Left lung (tissue), 10 donors: ENCODE data around the gene UNC119B. TPM values are rescaled to one million over a fixed set of nuclear protein-coding genes. Genes with fewer than 3 reads are reported as not detected.

Experiments used
- ATAC-seq: fragments of 200-7000 bp; cut with Tn5 transposase; one replicate; pipeline ENCODE4 v1.9.1; 2020; ENCODE audit warnings: moderate library complexity
- DNase-seq, 4 donors: peaks; one replicate each; pipeline ENCODE4 v3.0.0-alpha.2; 2013 to 2020
- H3K27ac ChIP-seq, 2 donors: fragments of 200-600 bp; sonication (generic) in 1 of 2; one replicate each; pipeline versions ENCODE4 v1.5.0 to v1.8.0; 2020 to 2021
- H3K27me3 ChIP-seq, 2 donors: fragments of 200-600 bp; sonication (generic) in 1 of 2; one replicate each; pipeline versions ENCODE4 v1.5.0 to v1.8.0; 2020 to 2021
- H3K36me3 ChIP-seq, 2 donors: fragments of 200-600 bp; sonication (generic) in 1 of 2; one replicate each; pipeline versions ENCODE4 v1.5.0 to v1.8.0; 2020 to 2021
- H3K4me1 ChIP-seq, 2 donors: fragments of 200-600 bp; one replicate each; pipeline ENCODE4 v1.8.0; 2021
- H3K4me3 ChIP-seq, 2 donors: fragments of 200-600 bp; sonication (generic) in 1 of 2; one replicate each; pipeline versions ENCODE4 v1.5.0 to v1.8.0; 2020 to 2021; ENCODE audit warnings: mild to moderate bottlenecking in 1 of 2
- H3K9me3 ChIP-seq, 2 donors: fragments of 200-600 bp; sonication (generic) in 1 of 2; one replicate each; pipeline versions ENCODE4 v1.5.0 to v1.8.0; 2020 to 2021
- CTCF ChIP-seq, 2 donors: fragments of 200-600 bp; sonication (generic) in 1 of 2; IDR thresholded peaks; one replicate each; pipeline versions ENCODE4 v1.5.0 to v1.8.0; 2021; ENCODE audit warnings: antibody characterized with exemption in 2 of 2
- intact Hi-C, 2 donors: fragments of 100-400 bp; cut with DNase I; formaldehyde crosslinking; loops; one replicate each; pipeline versions ENCODE4 v1.11.2 to v1.14.2; 2022
- polyA plus RNA-seq, 6 donors: library from polyadenylated mRNA; unstranded; fragments of 120-200 nt; gene quantifications; one replicate each; pipeline ENCODE4 v1.2.1, GENCODE V29; 2013; ENCODE audit not compliant: insufficient read length in 6 of 6
- total RNA-seq, 2 donors: library from RNA; stranded (reverse); fragmentation: NEBNext Ultra II Directional; extraction: Animal tissue kit (Norgen Biotek cat#: 25700); gene quantifications; one replicate each; pipeline ENCODE4 v1.2.1, GENCODE V29; 2021
- donor health status: DM: no; HTN: yes; CAD: no.
- donor health status: DM: no; HTN: no; CAD: no.

Gene UNC119B
- total and polyA plus RNA-seq, 8 donors: 23.3 to 63.2 (median 55.0) TPM

- DNase-seq: no peak
- Histone ChIP-seq H3K27me3 (no peaks in the 10 kb centered on the region), H3K36me3 (peaks cover 0 to 70% of the 10 kb centered on the region in 2 donors), H3K4me1 (peaks cover 9 to 36% of the 10 kb centered on the region in 2 donors), H3K9me3 (no peaks in the 10 kb centered on the region), H3K27ac (no peak overlapping the region), H3K4me3 (no peak overlapping the region)
- intact Hi-C loops: no loop called here
- no peak for ATAC-seq
- TF ChIP-seq CTCF (IDR thresholded peaks at IDR 0.05): no peak
Measured at GRCh38 chr12:120700886-120701285, 9.4 kb upstream of the UNC119B start.

- DNase-seq (no peak), ATAC-seq (no peak)
- intact Hi-C loops: no loop called here
- H3K4me3 ChIP-seq: no peak overlapping the region
- no peak for TF ChIP-seq CTCF (IDR thresholded peaks at IDR 0.05)
- H3K27ac ChIP-seq: peak overlapping the region in 1 of 2 donors; percentile 70
- H3K27me3 ChIP-seq: no peaks in the 10 kb centered on the region
- peaks cover 9 to 27% of the 10 kb centered on the region in 2 donors for H3K4me1 ChIP-seq
- H3K36me3 ChIP-seq: peaks cover 0 to 52% of the 10 kb centered on the region in 2 donors
- H3K9me3 ChIP-seq: no peaks in the 10 kb centered on the region
Measured at GRCh38 chr12:120702637-120703036, 7.6 kb upstream of the UNC119B start.

- Histone ChIP-seq H3K27me3 (no peaks in the 10 kb centered on the region), H3K9me3 (no peaks in the 10 kb centered on the region), H3K4me1 (peaks cover 6 to 19% of the 10 kb centered on the region in 2 donors), H3K36me3 (peaks cover 0 to 44% of the 10 kb centered on the region in 2 donors), H3K4me3 (no peak overlapping the region), H3K27ac (peak overlapping the region; percentile 31 to 70)
- intact Hi-C loops: no loop called here
- no peak for TF ChIP-seq CTCF (IDR thresholded peaks at IDR 0.05)
- ATAC-seq (peak; percentile 91), DNase-seq (peak in 2 of 4 donors; percentile 44 to 58)
Measured at GRCh38 chr12:120703311-120703942, 6.8 kb upstream of the UNC119B start.

GRCh38 chr12:120705618-120706017 lies 4.6 kb upstream of the UNC119B start:
- H3K9me3 ChIP-seq: no peaks in the 10 kb centered on the region
- no peak for TF ChIP-seq CTCF (IDR thresholded peaks at IDR 0.05)
- no peak overlapping the region for H3K4me3 ChIP-seq
- peak; percentile 48 for ATAC-seq
- peak in 1 of 4 donors; percentile 56 for DNase-seq
- peaks cover 5 to 7% of the 10 kb centered on the region in 2 donors for H3K4me1 ChIP-seq
- no peak overlapping the region for H3K27ac ChIP-seq
- peaks cover 0 to 23% of the 10 kb centered on the region in 2 donors for H3K36me3 ChIP-seq
- H3K27me3 ChIP-seq: no peaks in the 10 kb centered on the region
- intact Hi-C loops: no loop called here

GRCh38 chr12:120706029-120706428 lies 4.2 kb upstream of the UNC119B start:
- no peak for TF ChIP-seq CTCF (IDR thresholded peaks at IDR 0.05)
- peaks cover 0 to 19% of the 10 kb centered on the region in 2 donors for H3K36me3 ChIP-seq
- no peak overlapping the region for H3K27ac ChIP-seq
- ATAC-seq: no peak
- no peak for DNase-seq
- peaks cover 5 to 10% of the 10 kb centered on the region in 2 donors for H3K4me1 ChIP-seq
- intact Hi-C loops: no loop called here
- H3K4me3 ChIP-seq: no peak overlapping the region
- H3K27me3 ChIP-seq: no peaks in the 10 kb centered on the region
- H3K9me3 ChIP-seq: no peaks in the 10 kb centered on the region
